D341Med (cell line): ENCODE results near the gene DFFB.

Experiments used
- DNase-seq: peaks from one replicate; pipeline ENCODE4 v3.0.0; 2012; ENCODE audit warnings: low spot score

DFFB gene

GRCh38 chr1:3926956-3927355 lies 69.7 kb downstream of the DFFB start:
- no peak for DNase-seq

DNA sequence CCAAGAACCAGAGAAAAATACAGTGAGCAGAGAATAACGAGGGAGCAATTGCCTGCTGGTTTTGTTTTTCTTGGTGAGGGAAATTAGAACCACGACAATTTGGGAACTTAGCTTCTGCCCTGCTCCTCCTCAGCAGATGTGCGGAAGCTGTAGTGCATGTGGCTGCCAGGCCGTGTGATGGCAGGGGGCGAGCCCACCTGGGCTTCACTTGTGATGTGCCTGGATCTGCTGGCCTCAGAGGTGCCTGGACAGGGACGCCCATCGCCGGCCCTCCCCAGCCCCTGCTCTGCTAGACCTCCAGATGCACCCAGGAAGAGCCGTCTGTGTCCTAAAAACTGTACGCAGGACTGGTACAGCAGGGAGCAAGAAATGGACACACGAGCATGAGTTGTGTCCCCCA lies 71.3 kb downstream of the DFFB start:
- DNase-seq: no peak

- no peak for DNase-seq
Observed at GRCh38 chr1:3929126-3929525, 71.8 kb downstream of the DFFB start.

DNA sequence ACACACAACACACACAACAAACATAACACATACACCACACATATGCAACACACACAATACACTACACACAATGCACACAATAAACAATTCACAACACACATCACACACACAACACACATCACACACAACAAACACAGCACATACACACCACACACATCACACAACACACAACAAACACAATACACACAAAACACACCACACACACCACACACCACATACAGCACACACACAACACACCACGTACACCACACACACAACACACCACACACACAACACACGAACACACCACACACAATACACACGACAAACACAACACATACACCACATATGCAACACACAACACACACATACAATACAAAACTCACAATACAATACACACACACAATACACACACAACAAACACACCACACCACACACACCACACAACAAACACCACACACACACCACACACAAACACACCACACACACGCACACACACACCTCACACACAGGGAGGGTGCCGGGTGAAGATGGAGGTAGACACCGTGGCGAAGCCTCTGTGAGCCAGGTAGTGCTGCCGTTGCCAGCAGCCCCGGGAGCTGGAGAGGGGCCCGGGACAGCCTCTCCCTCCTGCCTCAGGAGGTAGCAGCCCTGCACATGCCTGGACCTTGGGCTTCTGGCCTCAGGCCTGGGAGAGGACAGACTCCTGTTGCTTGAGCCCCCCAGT lies 73.2 kb downstream of the DFFB start:
- no peak for DNase-seq

GRCh38 chr1:3931007-3931912 lies 74.0 kb downstream of the DFFB start:
- no peak for DNase-seq

- no peak for DNase-seq
Observed at GRCh38 chr1:3932156-3932919, 75.1 kb downstream of the DFFB start.
